Ascending aorta (tissue), 2 donors: ENCODE measurements around the gene GARIN5A. TPM values are rescaled to one million over a fixed set of nuclear protein-coding genes. Genes with fewer than 3 reads are reported as not detected.

Source experiments
- DNase-seq, 2 donors: peaks; one replicate each; pipeline ENCODE4 v3.0.0-alpha.2; 2019; ENCODE audit warnings: low spot score in 2 of 2
- H3K27ac ChIP-seq, 2 donors: fragments of 200-600 bp; sonication (generic); one replicate each; pipeline ENCODE4 v1.5.1; 2016 to 2017; ENCODE audit warnings: mild to moderate bottlenecking in 1 of 2
- H3K27me3 ChIP-seq: fragments of 200-600 bp; sonication (generic); one replicate; pipeline ENCODE4 v1.5.1; 2017
- H3K36me3 ChIP-seq, 2 donors: fragments of 200-600 bp; sonication (generic); one replicate each; pipeline ENCODE4 v1.5.1; 2016
- H3K4me1 ChIP-seq, 2 donors: fragments of 200-600 bp; sonication (generic); one replicate each; pipeline ENCODE4 v1.5.1; 2016 to 2017; ENCODE audit warnings: mild to moderate bottlenecking in 1 of 2
- H3K4me3 ChIP-seq, 2 donors: fragments of 200-600 bp; sonication (generic); one replicate each; pipeline ENCODE4 v1.5.1; 2016 to 2017; ENCODE audit warnings: mild to moderate bottlenecking in 1 of 2
- H3K9me3 ChIP-seq, 2 donors: fragments of 200-600 bp; sonication (generic); one replicate each; pipeline ENCODE4 v1.5.1; 2016
- intact Hi-C: fragments of 100-400 bp; cut with DNase I; formaldehyde crosslinking; loops from one replicate; pipeline ENCODE4 v1.15.1; 2023
- total RNA-seq: library from RNA; depleted of rRNA; stranded (reverse); fragments of >200 nt; gene quantifications from one replicate; pipeline ENCODE4 v1.1.0, GENCODE V29; 2016
- TF ChIP-seq, protein P1 (sequence below), 3 experiments: fragments of 200-600 bp in 2 of 3; fragments of 450-650 bp in 1 of 3; sonication (generic) in 2 of 3; IDR thresholded peaks; one replicate each; pipeline ENCODE4 v1.5.1; 2016 to 2019; ENCODE audit warnings: antibody characterized with exemption in 3 of 3, mild to moderate bottlenecking in 1 of 3, moderate library complexity in 1 of 3

The GARIN5A gene
- total RNA-seq, result not detected

DNA sequence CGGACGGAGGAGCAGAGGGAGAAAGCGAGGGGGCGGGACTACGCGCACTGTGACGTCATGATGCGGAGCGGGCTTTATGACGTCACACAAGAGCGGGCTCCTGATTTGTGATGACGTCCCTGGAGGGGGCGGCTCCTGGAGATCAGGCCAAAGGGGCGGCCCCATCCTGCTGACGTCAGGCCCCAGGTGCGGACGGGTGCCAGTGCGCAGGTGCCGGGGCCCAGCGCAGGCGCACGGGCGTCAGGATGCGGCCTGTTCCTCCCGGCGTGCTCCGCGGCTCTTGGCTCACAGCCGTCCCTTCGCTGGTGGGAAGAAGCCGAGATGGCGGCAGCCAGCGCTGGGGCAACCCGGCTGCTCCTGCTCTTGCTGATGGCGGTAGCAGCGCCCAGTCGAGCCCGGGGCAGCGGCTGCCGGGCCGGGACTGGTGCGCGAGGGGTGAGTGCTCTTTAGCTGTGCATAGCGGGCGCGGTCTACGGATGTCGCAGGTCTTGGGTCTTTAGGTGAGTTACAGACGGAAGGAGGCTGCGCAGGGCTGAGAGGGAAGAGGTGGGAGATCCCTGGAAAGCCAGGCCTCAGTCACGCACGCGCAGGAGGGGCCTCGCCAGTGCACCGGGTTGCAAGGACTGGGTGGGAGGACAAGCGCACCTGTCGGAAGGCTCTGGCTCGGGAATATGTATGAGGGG lies at the start of gene GARIN5A, which contains the start of gene EMC10:
Gene GARIN5A (minus strand): TSS at position 625 of the 683 bp plus-strand sequence. CDS start 460 bp downstream, at position 165.
Gene EMC10 (plus strand): TSS at position 284 of the 683 bp plus-strand sequence. CDS start 38 bp downstream, at position 322.
- Histone ChIP-seq H3K9me3 (no peaks in the 10 kb centered on the region), H3K27me3 (no peaks in the 10 kb centered on the region), H3K4me1 (peaks cover 8 to 12% of the 10 kb centered on the region in 2 donors), H3K27ac (peak within 1 kb of the TSS; percentile 41 to 55), H3K4me3 (peak within 1 kb of the TSS; percentile 91 to 96), H3K36me3 (peaks cover 22 to 25% of the 10 kb centered on the region in 2 donors)
- peak; percentile 65 to 93 for DNase-seq
- intact Hi-C loops, result loop anchor here (1.0 to 5.0 kb wide), 2 partner anchors 35 to 94 kb away; partner anchors contain the start of genes JOSD2 and POLD1
- TF ChIP-seq, protein P1, sequence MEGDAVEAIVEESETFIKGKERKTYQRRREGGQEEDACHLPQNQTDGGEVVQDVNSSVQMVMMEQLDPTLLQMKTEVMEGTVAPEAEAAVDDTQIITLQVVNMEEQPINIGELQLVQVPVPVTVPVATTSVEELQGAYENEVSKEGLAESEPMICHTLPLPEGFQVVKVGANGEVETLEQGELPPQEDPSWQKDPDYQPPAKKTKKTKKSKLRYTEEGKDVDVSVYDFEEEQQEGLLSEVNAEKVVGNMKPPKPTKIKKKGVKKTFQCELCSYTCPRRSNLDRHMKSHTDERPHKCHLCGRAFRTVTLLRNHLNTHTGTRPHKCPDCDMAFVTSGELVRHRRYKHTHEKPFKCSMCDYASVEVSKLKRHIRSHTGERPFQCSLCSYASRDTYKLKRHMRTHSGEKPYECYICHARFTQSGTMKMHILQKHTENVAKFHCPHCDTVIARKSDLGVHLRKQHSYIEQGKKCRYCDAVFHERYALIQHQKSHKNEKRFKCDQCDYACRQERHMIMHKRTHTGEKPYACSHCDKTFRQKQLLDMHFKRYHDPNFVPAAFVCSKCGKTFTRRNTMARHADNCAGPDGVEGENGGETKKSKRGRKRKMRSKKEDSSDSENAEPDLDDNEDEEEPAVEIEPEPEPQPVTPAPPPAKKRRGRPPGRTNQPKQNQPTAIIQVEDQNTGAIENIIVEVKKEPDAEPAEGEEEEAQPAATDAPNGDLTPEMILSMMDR (IDR thresholded peaks at IDR 0.05), result no peak

GRCh38 chr19:50522881-50523280 lies 46.2 kb upstream of the GARIN5A start:
- H3K36me3 ChIP-seq, result no peaks in the 10 kb centered on the region
- H3K4me3 ChIP-seq, result no peak overlapping the region
- no peaks in the 10 kb centered on the region for H3K27me3 ChIP-seq
- H3K9me3 ChIP-seq, result no peaks in the 10 kb centered on the region
- TF ChIP-seq, protein P1 (IDR thresholded peaks at IDR 0.05), result no peak
- no peak for DNase-seq
- H3K27ac ChIP-seq, result no peak overlapping the region
- intact Hi-C loops, result no loop called here
- H3K4me1 ChIP-seq, result no peaks in the 10 kb centered on the region

- TF ChIP-seq, protein P1 (IDR thresholded peaks at IDR 0.05), result no peak
- Histone ChIP-seq H3K4me3 (no peak overlapping the region), H3K9me3 (no peaks in the 10 kb centered on the region), H3K36me3 (no peaks in the 10 kb centered on the region), H3K27me3 (no peaks in the 10 kb centered on the region), H3K4me1 (no peaks in the 10 kb centered on the region), H3K27ac (no peak overlapping the region)
- intact Hi-C loops, result no loop called here
- DNase-seq, result no peak
Measured at GRCh38 chr19:50520822-50521465, 44.3 kb upstream of the GARIN5A start.

DNA sequence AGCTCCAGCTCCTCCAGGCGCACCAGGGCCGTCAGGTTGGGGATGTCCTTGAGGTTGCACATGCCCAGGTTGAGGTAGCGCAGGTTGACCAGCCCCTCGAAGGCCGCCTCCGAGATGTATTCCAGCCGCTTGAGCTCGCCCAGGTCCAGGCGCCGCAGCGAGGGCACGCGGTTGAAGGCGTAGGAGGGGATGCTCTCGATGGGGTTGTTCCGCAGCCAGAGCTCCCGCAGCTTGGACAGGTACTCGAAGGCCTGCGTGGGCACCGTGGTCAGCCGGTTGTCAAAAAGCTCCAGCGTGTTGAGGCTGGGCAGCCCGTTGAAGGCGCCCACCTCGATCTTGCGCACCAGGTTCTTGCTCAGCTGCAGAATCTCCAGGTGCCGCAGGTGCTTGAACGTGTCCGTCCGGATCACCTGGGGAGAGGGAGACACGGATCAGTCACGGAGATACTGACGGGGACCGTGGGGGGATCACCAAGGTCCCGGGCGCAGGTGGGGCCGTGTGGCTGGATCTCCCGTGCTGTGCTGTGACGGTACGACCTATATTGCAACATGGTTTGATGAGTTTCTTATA lies 42.4 kb upstream of the GARIN5A start:
- Histone ChIP-seq H3K9me3 (no peaks in the 10 kb centered on the region), H3K4me1 (no peaks in the 10 kb centered on the region), H3K4me3 (no peak overlapping the region), H3K27me3 (no peaks in the 10 kb centered on the region), H3K27ac (no peak overlapping the region), H3K36me3 (no peaks in the 10 kb centered on the region)
- intact Hi-C loops, result loop anchor here (10.0 kb wide), 3 partner anchors 314 to 846 kb away; partner anchors contain the start of genes CLDND2, ETFB, MYH14 and VRK3
- TF ChIP-seq, protein P1 (IDR thresholded peaks at IDR 0.05), result no peak
- DNase-seq, result no peak

DNA sequence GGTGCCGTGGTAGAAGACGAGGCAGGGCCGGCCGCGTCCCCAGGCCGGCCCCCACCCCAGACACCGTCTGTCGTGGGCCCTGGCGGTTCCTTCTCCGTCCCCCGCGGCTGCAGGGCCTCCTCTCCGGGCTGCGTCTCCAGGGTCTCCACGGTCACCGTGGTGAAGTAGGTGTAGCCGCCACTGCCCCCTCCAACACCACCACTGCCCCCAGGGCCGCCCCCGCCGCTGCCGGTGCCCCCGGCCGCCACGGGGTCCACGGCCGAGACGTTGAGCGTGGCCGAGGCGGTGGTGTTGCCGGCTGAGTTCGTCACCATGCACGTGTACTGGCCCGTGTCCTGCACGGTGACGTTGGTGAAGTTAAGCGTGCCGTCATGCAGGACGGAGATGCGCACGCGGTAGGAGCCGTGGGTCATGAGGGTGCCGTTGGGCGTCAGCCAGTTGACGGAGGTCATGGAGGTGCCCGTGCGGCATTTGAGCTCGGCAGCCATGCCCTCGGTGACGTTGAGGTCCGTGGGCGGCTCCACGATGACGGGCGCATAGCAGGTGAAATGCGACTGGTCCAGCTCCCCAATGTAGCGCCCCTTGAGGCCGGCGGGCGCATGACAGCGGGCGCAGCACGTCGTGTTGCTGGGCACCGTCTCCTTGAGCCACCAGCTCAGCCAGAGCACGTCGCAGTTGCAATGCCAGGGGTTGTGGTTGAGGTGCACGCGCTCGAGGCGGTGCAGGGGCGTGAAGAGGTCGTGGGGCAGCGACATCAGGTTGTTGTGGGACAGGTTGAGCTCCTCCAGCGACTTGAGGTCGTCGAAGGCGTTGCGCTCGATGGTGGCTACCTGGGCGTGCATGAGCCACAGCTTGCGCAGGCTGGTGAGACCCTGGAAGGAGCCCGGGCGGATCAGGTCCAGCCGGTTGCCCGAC lies 41.7 kb upstream of the GARIN5A start:
- no peak overlapping the region for H3K27ac ChIP-seq
- H3K4me3 ChIP-seq, result no peak overlapping the region
- intact Hi-C loops, result loop anchor here (10.0 kb wide), 3 partner anchors 314 to 846 kb away; partner anchors contain the start of genes CLDND2, ETFB, MYH14 and VRK3
- no peaks in the 10 kb centered on the region for H3K4me1 ChIP-seq
- H3K27me3 ChIP-seq, result no peaks in the 10 kb centered on the region
- no peaks in the 10 kb centered on the region for H3K36me3 ChIP-seq
- DNase-seq, result no peak
- TF ChIP-seq, protein P1 (IDR thresholded peaks at IDR 0.05), result no peak
- no peaks in the 10 kb centered on the region for H3K9me3 ChIP-seq
